ENCODE data around the gene MYO18B.

The MYO18B gene

DNA sequence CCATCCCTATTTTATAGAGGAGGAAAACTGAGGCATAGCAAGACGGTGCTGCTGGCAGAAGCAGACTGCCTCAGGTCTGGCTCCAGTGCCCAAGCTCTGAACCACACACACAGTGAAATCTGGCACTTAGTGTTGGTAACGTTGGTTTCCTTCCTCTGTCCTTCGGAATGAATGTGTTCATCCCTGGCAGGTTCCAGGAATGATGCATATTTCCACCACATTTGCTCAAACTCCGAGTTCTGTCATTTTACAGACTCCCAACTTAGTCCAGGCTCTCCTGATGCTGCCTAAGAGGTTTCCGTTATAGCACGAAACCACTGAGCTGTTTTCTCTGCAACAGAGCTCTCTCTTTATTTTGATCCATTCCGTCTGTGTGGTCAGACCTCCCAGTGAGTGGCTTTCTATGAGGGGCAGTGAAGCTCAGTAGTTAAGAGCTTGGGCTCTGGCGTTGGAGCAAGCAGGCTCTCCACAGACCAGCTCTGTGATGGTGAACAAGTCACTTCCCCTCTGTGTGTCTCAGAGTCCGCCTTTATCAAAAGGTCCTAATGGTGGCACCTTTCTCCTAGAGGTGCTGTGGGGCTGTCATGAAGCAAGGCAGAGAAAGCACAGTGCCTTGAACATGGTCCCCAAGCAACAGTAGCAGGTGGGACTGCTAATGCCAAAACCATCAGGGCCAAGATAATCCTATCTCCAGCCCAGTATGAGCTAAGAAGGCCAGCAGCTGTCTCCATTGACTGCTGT is 200.3 kb downstream of the MYO18B start:
- H3K4me3 ChIP-seq (ENCODE audit: insufficient read depth, low read depth, low read length), result no peak overlapping the region
- no peak overlapping the region for H3K27ac ChIP-seq (ENCODE audit: insufficient read depth, low read depth, low read length, poor library complexity, severe bottlenecking)
- H3K27me3 ChIP-seq (ENCODE audit: control insufficient read depth, insufficient read depth, low read length, poor library complexity, severe bottlenecking), result no peaks in the 10 kb centered on the region
- WGBS, 2 experiments, result 81 to 86% methylated on average over 9 of the region's 9 CpGs
- H3K9me3 ChIP-seq (ENCODE audit: control insufficient read depth, low read length), result no peaks in the 10 kb centered on the region
- peaks cover 12% of the 10 kb centered on the region for H3K4me1 ChIP-seq (ENCODE audit: control insufficient read depth, insufficient read depth, low read length)
- no peaks in the 10 kb centered on the region for H3K36me3 ChIP-seq (ENCODE audit: control insufficient read depth, insufficient read depth, low read length)

DNA sequence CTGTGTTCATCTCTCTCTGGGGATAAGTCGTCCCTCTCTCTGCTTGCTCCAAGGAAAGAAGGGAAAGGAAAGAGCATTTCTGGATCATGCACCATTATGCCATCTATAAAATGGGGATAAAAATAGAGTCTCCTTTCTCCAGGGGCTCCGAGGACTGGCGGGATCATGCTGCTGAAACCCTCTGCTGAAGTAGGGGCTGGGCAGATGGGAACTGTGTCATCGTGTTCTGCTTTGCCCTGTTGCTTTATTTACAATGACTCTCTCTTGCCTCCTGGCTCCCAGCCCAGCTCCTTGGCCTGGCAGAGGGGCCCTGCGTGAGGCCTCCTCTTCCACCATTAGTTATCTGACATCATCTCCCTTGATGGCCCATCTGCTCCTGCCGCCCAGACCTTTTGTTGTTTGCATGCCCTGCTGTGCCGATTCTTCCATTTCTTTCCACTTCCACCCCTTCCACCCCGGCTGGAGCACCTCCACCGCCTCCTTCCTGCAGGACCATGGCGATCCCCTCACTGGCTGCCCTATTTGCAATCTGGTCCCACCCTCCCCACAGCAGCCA is 200.9 kb downstream of the MYO18B start:
- no peak overlapping the region for H3K4me3 ChIP-seq (ENCODE audit: insufficient read depth, low read depth, low read length)
- peaks cover 12% of the 10 kb centered on the region for H3K4me1 ChIP-seq (ENCODE audit: control insufficient read depth, insufficient read depth, low read length)
- no peaks in the 10 kb centered on the region for H3K9me3 ChIP-seq (ENCODE audit: control insufficient read depth, low read length)
- H3K27me3 ChIP-seq (ENCODE audit: control insufficient read depth, insufficient read depth, low read length, poor library complexity, severe bottlenecking), result no peaks in the 10 kb centered on the region
- 49 to 54% methylated on average over 10 of the region's 10 CpGs for WGBS, 2 experiments
- no peaks in the 10 kb centered on the region for H3K36me3 ChIP-seq (ENCODE audit: control insufficient read depth, insufficient read depth, low read length)
- no peak overlapping the region for H3K27ac ChIP-seq (ENCODE audit: insufficient read depth, low read depth, low read length, poor library complexity, severe bottlenecking)

DNA sequence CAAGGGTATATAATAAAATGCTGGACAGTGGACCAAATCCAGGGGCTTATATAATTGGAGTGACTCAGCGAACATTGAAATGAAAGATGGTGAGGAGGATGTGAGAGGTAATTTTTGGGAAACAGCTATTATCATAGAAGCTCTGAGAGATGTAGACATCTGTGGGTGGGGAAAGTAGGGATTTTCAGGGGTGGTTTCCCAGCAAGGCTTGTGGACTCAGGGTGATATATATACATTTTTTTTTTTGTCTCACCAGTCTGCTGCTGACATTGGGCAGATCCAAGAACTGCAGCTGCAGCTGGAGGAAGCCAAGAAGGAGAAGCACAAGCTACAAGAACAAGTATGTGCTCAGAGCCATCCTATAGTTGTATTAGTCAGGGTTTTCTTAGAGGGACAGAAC is 208.1 kb downstream of the MYO18B start:
- no peaks in the 10 kb centered on the region for H3K36me3 ChIP-seq (ENCODE audit: control insufficient read depth, insufficient read depth, low read length)
- peaks cover 4% of the 10 kb centered on the region for H3K4me1 ChIP-seq (ENCODE audit: control insufficient read depth, insufficient read depth, low read length)
- no peaks in the 10 kb centered on the region for H3K27me3 ChIP-seq (ENCODE audit: control insufficient read depth, insufficient read depth, low read length, poor library complexity, severe bottlenecking)
- H3K27ac ChIP-seq (ENCODE audit: insufficient read depth, low read depth, low read length, poor library complexity, severe bottlenecking), result no peak overlapping the region
- H3K4me3 ChIP-seq (ENCODE audit: insufficient read depth, low read depth, low read length), result no peak overlapping the region
- WGBS, 2 experiments, result 94 to 96% methylated on average over 1 of the region's 1 CpG
- H3K9me3 ChIP-seq (ENCODE audit: control insufficient read depth, low read length), result no peaks in the 10 kb centered on the region

DNA sequence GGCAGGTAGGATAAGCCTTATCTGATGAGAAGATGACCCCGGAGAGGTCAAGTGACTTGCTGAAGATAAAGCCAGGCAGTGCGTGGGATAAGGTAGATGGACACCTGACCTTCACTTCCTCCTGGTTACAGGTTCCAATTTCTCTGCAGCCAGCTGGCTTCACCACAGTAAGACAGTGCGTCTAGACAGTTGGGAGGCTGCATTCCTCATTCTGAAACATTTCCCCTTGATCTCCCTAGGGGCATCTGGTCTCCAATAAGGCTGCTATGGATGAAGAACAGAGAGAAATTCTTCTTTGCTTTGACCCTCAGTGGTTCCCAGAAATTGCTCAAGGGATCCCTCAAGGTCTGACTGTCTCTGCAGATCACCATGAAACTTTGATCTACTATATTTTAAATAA is 211.3 kb downstream of the MYO18B start:
- peaks cover 4% of the 10 kb centered on the region for H3K4me1 ChIP-seq (ENCODE audit: control insufficient read depth, insufficient read depth, low read length)
- no peak overlapping the region for H3K27ac ChIP-seq (ENCODE audit: insufficient read depth, low read depth, low read length, poor library complexity, severe bottlenecking)
- no peaks in the 10 kb centered on the region for H3K36me3 ChIP-seq (ENCODE audit: control insufficient read depth, insufficient read depth, low read length)
- no peaks in the 10 kb centered on the region for H3K27me3 ChIP-seq (ENCODE audit: control insufficient read depth, insufficient read depth, low read length, poor library complexity, severe bottlenecking)
- no peaks in the 10 kb centered on the region for H3K9me3 ChIP-seq (ENCODE audit: control insufficient read depth, low read length)
- no peak overlapping the region for H3K4me3 ChIP-seq (ENCODE audit: insufficient read depth, low read depth, low read length)
- 93 to 98% methylated on average over 3 of the region's 3 CpGs for WGBS, 2 experiments

DNA sequence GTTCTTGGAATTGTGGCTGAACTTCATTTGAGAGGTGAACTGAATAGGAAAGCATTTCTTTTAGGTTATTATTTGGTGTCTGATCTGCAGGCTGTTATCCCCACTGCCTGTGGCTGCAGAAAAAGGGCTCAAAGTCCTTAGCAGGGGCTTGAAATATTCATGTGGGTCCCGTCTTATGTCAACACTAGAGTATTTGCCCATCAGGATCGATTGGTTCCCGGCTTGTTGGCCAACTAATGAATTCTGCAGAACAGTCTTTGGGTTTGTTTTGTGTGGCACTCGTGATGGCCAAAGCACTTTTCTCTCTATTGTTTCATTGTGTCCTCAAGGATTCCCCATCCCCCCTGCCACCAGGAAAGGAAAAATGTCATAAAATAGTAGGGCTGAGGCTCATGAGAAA is 211.9 kb downstream of the MYO18B start:
- H3K9me3 ChIP-seq (ENCODE audit: control insufficient read depth, low read length), result no peaks in the 10 kb centered on the region
- no peaks in the 10 kb centered on the region for H3K36me3 ChIP-seq (ENCODE audit: control insufficient read depth, insufficient read depth, low read length)
- H3K4me3 ChIP-seq (ENCODE audit: insufficient read depth, low read depth, low read length), result no peak overlapping the region
- no peak overlapping the region for H3K27ac ChIP-seq (ENCODE audit: insufficient read depth, low read depth, low read length, poor library complexity, severe bottlenecking)
- no peaks in the 10 kb centered on the region for H3K27me3 ChIP-seq (ENCODE audit: control insufficient read depth, insufficient read depth, low read length, poor library complexity, severe bottlenecking)
- H3K4me1 ChIP-seq (ENCODE audit: control insufficient read depth, insufficient read depth, low read length), result peaks cover 4% of the 10 kb centered on the region
- 75 to 79% methylated on average over 4 of the region's 4 CpGs for WGBS, 2 experiments

DNA sequence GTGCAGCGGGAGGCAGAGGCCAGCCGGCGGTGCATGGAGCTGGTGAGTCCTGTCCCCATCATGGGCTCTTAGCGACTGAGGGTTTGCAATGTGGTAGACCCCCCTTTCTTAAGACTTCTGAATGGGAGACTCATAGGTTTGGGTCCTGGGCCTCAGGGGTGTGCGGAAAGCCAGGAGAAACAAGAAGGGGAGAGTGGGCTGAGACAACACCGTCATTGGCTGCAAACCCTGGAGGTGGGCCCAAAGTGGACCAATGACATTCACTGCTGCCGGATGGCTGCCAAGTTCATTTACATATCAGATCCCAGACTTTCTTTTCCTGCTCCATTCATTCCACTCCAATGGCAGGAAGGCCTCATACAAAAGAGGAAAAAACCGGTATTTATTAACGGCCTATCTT is 213.3 kb downstream of the MYO18B start:
- no peak overlapping the region for H3K27ac ChIP-seq (ENCODE audit: insufficient read depth, low read depth, low read length, poor library complexity, severe bottlenecking)
- H3K27me3 ChIP-seq (ENCODE audit: control insufficient read depth, insufficient read depth, low read length, poor library complexity, severe bottlenecking), result no peaks in the 10 kb centered on the region
- peaks cover 4% of the 10 kb centered on the region for H3K4me1 ChIP-seq (ENCODE audit: control insufficient read depth, insufficient read depth, low read length)
- 92 to 95% methylated on average over 9 of the region's 9 CpGs for WGBS, 2 experiments
- no peaks in the 10 kb centered on the region for H3K36me3 ChIP-seq (ENCODE audit: control insufficient read depth, insufficient read depth, low read length)
- H3K9me3 ChIP-seq (ENCODE audit: control insufficient read depth, low read length), result no peaks in the 10 kb centered on the region
- H3K4me3 ChIP-seq (ENCODE audit: insufficient read depth, low read depth, low read length), result no peak overlapping the region

DNA sequence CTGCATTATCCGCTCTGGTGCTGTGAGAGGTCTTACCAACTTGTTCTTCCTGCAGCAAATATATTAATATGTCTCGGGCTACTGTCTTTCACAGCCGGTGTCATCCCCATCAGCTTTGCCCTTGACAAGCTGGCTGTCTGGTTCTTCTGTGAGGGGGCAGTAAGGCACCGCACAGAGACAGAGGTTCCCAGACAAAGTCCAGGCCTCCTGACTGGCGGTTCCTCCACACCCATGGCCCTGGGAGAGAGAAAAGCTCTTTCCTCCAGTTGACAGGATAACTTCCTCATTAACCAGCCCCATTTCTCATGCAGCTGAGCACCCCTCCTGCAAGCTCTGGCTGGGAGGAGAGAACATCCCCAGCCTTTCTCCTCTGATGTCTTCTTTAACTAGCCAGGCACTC is 214.8 kb downstream of the MYO18B start:
- Histone ChIP-seq H3K4me1 (ENCODE audit: control insufficient read depth, insufficient read depth, low read length) (peaks cover 4% of the 10 kb centered on the region), H3K36me3 (ENCODE audit: control insufficient read depth, insufficient read depth, low read length) (no peaks in the 10 kb centered on the region), H3K27me3 (ENCODE audit: control insufficient read depth, insufficient read depth, low read length, poor library complexity, severe bottlenecking) (no peaks in the 10 kb centered on the region), H3K4me3 (ENCODE audit: insufficient read depth, low read depth, low read length) (no peak overlapping the region), H3K27ac (ENCODE audit: insufficient read depth, low read depth, low read length, poor library complexity, severe bottlenecking) (no peak overlapping the region), H3K9me3 (ENCODE audit: control insufficient read depth, low read length) (no peaks in the 10 kb centered on the region)
- WGBS, 2 experiments, result 91% methylated on average over 5 of the region's 5 CpGs

DNA sequence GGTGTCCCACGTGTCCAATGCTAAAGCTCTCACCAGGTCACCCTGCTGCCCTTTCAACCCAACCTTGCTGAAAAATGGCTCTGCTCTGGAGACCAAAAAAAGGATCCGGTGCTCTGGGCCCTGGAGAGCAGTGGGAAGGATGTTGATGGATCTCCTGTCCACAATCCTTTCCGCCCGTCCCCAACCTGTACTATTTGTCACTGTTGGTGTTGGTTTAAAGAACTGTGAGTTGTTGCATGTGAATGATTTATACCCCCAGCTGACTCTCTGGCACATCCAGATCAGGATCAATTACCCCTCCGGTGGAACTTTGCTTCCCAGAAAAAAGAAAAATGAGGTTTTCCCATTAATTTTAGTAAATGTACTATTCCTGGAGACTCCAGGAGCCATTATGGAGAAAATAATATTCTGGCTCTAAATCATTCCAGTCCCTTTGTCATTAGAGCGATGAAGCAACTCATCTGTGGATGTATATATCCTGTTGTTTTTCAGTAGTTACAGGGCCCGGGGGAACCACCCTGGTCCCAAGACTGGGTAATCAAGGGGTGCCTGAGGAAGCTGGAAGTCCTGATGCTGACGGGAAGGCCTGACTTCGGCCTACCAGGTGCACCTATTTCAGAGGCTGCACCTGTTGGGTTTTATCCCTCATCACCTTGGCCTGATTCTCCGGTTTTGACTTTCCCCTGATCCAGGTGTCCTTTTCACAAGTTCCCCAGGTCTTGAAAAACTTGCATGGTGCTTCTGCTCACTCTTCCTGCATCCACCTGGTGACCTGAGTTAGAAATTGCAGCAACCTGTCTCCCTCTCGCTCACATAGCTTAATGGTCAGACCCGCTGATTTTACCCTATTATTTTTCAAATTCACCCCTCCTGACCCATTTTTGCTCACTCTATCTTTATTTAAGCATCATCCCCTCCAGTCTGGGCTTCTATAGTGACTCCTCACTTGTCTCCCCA is 218.1 kb downstream of the MYO18B start:
- Histone ChIP-seq H3K36me3 (ENCODE audit: control insufficient read depth, insufficient read depth, low read length) (no peaks in the 10 kb centered on the region), H3K27ac (ENCODE audit: insufficient read depth, low read depth, low read length, poor library complexity, severe bottlenecking) (no peak overlapping the region), H3K27me3 (ENCODE audit: control insufficient read depth, insufficient read depth, low read length, poor library complexity, severe bottlenecking) (no peaks in the 10 kb centered on the region), H3K4me3 (ENCODE audit: insufficient read depth, low read depth, low read length) (no peak overlapping the region), H3K4me1 (ENCODE audit: control insufficient read depth, insufficient read depth, low read length) (no peaks in the 10 kb centered on the region), H3K9me3 (ENCODE audit: control insufficient read depth, low read length) (no peaks in the 10 kb centered on the region)
- WGBS, 2 experiments, result 88% methylated on average over 12 of the region's 12 CpGs

DNA sequence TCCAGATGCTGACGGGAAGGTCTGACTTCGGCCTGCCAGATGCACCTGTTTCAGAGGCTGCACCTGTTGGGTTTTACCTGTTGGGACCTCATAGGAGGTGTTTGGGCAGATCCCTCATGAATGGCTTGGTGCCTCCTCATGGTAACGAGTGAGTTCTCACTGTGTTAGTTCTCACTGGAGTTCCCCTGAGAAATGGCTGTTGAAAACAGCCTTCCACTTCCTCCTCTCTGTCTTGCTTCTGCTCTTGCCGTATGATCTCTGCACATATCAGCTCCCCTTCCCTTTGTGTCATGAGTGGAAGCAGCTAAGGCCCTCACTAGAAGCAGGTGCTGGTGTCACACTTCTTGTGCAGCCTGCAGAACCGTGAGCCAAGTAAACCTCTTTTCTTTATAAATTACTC is 219.7 kb downstream of the MYO18B start:
- no peaks in the 10 kb centered on the region for H3K36me3 ChIP-seq (ENCODE audit: control insufficient read depth, insufficient read depth, low read length)
- WGBS, 2 experiments, result 93% methylated on average over 5 of the region's 5 CpGs
- no peaks in the 10 kb centered on the region for H3K9me3 ChIP-seq (ENCODE audit: control insufficient read depth, low read length)

DNA sequence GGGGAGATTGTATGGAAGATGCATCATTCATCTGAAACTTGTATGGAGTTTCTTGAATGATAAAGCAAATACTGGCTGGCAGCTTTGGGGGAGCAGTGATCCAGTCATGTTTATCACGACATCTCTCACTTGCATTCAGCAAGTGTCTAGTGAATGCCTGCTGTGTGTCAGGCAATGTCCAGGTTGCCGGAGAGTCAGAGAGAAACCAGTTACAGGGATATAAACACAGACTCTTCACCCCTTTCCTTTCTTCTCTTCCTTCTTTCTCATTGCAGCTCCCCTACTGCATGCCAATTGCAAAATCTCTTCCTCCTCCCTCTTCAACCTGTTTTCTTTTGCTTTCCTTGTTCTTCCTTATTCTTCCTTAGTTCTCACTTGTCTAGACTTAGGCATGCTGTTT is 220.7 kb downstream of the MYO18B start:
- Histone ChIP-seq H3K27ac (ENCODE audit: insufficient read depth, low read depth, low read length, poor library complexity, severe bottlenecking) (no peak overlapping the region), H3K27me3 (ENCODE audit: control insufficient read depth, insufficient read depth, low read length, poor library complexity, severe bottlenecking) (no peaks in the 10 kb centered on the region), H3K4me1 (ENCODE audit: control insufficient read depth, insufficient read depth, low read length) (peaks cover 7% of the 10 kb centered on the region), H3K9me3 (ENCODE audit: control insufficient read depth, low read length) (no peaks in the 10 kb centered on the region), H3K4me3 (ENCODE audit: insufficient read depth, low read depth, low read length) (no peak overlapping the region), H3K36me3 (ENCODE audit: control insufficient read depth, insufficient read depth, low read length) (no peaks in the 10 kb centered on the region)
- WGBS, 2 experiments, result 94 to 98% methylated on average over 2 of the region's 2 CpGs

More for the DNA sequence above, 219.7 kb downstream of the MYO18B start:
- peaks cover 6% of the 10 kb centered on the region for H3K4me1 ChIP-seq (ENCODE audit: control insufficient read depth, insufficient read depth, low read length)
- H3K27me3 ChIP-seq (ENCODE audit: control insufficient read depth, insufficient read depth, low read length, poor library complexity, severe bottlenecking), result no peaks in the 10 kb centered on the region
- no peak overlapping the region for H3K27ac ChIP-seq (ENCODE audit: insufficient read depth, low read depth, low read length, poor library complexity, severe bottlenecking)
- no peak overlapping the region for H3K4me3 ChIP-seq (ENCODE audit: insufficient read depth, low read depth, low read length)
